ENCODE data around the gene KCNQ1. TPM values are rescaled to one million over a fixed set of nuclear protein-coding genes. Genes with fewer than 3 reads are reported as not detected.

The KCNQ1 gene
- total and polyA plus RNA-seq, 2 of the 13 experiments (the other 11 are each of a cell fraction or from before 2014, with no cell fraction given): 0.02 to 0.08 TPM

GRCh38 chr11:2683806-2684205 is 239.0 kb downstream of the KCNQ1 start:
- Histone ChIP-seq H2AFZ (ENCODE audit: low read length) (no peak overlapping the region), H3K4me1 (ENCODE audit: insufficient read depth, low read length) (peaks cover 95% of the 10 kb centered on the region), H3K9me3 (ENCODE audit: low read length) (no peaks in the 10 kb centered on the region), H3K27me3 (ENCODE audit: control insufficient read depth in 1 of 2, insufficient read depth in 2 of 2, low read length in 2 of 2) (no peaks in the 10 kb centered on the region), H3K9ac (ENCODE audit: insufficient read depth, low read depth, low read length) (no peak overlapping the region), H3K4me2 (ENCODE audit: low read depth, low read length) (no peak overlapping the region), H3K36me3 (replicated peaks in 1 of 2; ENCODE audit: control insufficient read depth in 1 of 2, insufficient read depth in 2 of 2, low read length in 2 of 2) (peaks cover 52 to 86% of the 10 kb centered on the region in 2 experiments), H3K27ac (ENCODE audit: extremely low read length, insufficient read depth, low read length) (no peak overlapping the region), H3K4me3 (replicated peaks in 1 of 3; ENCODE audit: insufficient read depth in 1 of 3, low read depth in 2 of 3, low read length in 3 of 3) (no peak overlapping the region), H3K79me2 (ENCODE audit: insufficient read depth, low read length) (peaks cover 100% of the 10 kb centered on the region), H4K20me1 (ENCODE audit: insufficient read depth, low read length) (peaks cover 100% of the 10 kb centered on the region)
- WGBS (ENCODE audit: low lambda C conversion rate): 95% methylated on average over 4 of the region's 4 CpGs
- TF ChIP-seq ZSCAN20 (CRISPR knock-in tag; IDR thresholded peaks at IDR 0.05; ENCODE audit: borderline replicate concordance) (no peak), PHB2 (IDR thresholded peaks at IDR 0.05; ENCODE audit: partially characterized antibody) (no peak)
- no TSS peak for BruUV-seq (replicated peaks)
- ChIA-PET CTCF (ENCODE audit: low intra/inter-chr PET ratio, low total read pairs) (no interaction called here), POLR2A (interaction anchor here (1.6 to 1.8 kb wide), 2 partner anchors 12 to 16 kb away, joined by 6 to 7 read pairs; partner anchors contain the start of gene KCNQ1OT1)
- in situ Hi-C loops (cut with HindIII; ENCODE audit: extremely low pct_ligation_motif_present, low pct_unique_long_range_greater_than_20kb) (no loop called here), intact Hi-C loops (cut with micrococcal nuclease; ENCODE audit: unreplicated experiment) (no loop called here)
- FAIRE-seq (no peak), DNase-seq (ENCODE audit: low spot score) (no peak), ATAC-seq (no peak)

DNA sequence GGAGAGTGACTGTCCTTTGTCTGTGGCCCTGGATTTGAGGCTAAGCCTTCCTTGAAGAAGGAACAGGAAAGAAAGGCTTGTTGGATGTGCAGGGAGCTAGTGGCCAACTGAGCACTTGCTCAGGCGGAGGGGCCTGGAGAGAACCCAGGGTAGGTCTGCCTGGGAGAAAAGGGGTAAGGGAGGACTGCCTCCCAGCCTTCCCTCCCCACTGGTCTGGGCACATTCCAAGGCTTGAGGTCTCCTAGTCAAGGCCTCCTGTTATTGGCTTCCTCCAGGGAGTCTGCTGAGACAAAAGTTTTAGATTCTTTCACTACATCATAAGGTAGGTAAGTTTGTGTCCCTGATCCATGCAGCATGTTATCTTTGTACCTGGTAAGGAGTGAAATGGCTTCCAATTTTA is 239.8 kb downstream of the KCNQ1 start:
- H4K20me1 ChIP-seq (ENCODE audit: insufficient read depth, low read length): peaks cover 100% of the 10 kb centered on the region

More for the DNA sequence above, 239.8 kb downstream of the KCNQ1 start:
- in situ Hi-C loops (cut with HindIII; ENCODE audit: extremely low pct_ligation_motif_present, low pct_unique_long_range_greater_than_20kb) (no loop called here), intact Hi-C loops (cut with micrococcal nuclease; ENCODE audit: unreplicated experiment) (no loop called here)
- CTCF ChIA-PET (ENCODE audit: low intra/inter-chr PET ratio, low total read pairs): no interaction called here
- DNase-seq (ENCODE audit: low spot score) (no peak), ATAC-seq (no peak), FAIRE-seq (no peak)
- Histone ChIP-seq H3K79me2 (ENCODE audit: insufficient read depth, low read length) (peaks cover 100% of the 10 kb centered on the region), H2AFZ (ENCODE audit: low read length) (no peak overlapping the region), H3K4me3 (replicated peaks in 1 of 3; ENCODE audit: insufficient read depth in 1 of 3, low read depth in 2 of 3, low read length in 3 of 3) (no peak overlapping the region), H3K9ac (ENCODE audit: insufficient read depth, low read depth, low read length) (no peak overlapping the region), H3K27me3 (ENCODE audit: control insufficient read depth in 1 of 2, insufficient read depth in 2 of 2, low read length in 2 of 2) (no peaks in the 10 kb centered on the region), H3K36me3 (replicated peaks in 1 of 2; ENCODE audit: control insufficient read depth in 1 of 2, insufficient read depth in 2 of 2, low read length in 2 of 2) (peaks cover 52 to 87% of the 10 kb centered on the region in 2 experiments), H3K27ac (ENCODE audit: extremely low read length, insufficient read depth, low read length) (no peak overlapping the region), H3K9me3 (ENCODE audit: low read length) (no peaks in the 10 kb centered on the region), H3K4me2 (ENCODE audit: low read depth, low read length) (no peak overlapping the region), H3K4me1 (ENCODE audit: insufficient read depth, low read length) (peaks cover 95% of the 10 kb centered on the region)
- POLR2A ChIA-PET: interaction anchor here (1.7 kb wide), 1 partner anchor 16 kb away, joined by 5 read pairs; no protein-coding TSS in a partner anchor
- TSS peak; percentile 3 for BruUV-seq (replicated peaks)
- TF ChIP-seq RCOR2 (CRISPR knock-in tag; IDR thresholded peaks at IDR 0.05) (no peak), TEAD2 (CRISPR knock-in tag; IDR thresholded peaks at IDR 0.05) (no peak), TRIM24 (CRISPR knock-in tag; IDR thresholded peaks at IDR 0.05) (no peak), RBM22 (optimal IDR thresholded peaks at IDR 0.05; ENCODE audit: low read length) (peak; percentile 39), ZNF619 (CRISPR knock-in tag; IDR thresholded peaks at IDR 0.05) (no peak)
- WGBS (ENCODE audit: low lambda C conversion rate): 100% methylated on average over 1 of the region's 1 CpG

Data from HepG2 (cell line).